Stomach (tissue), 9 donors: ENCODE measurements around the gene AGBL4. TPM values are rescaled to one million over a fixed set of nuclear protein-coding genes. Genes with fewer than 3 reads are reported as not detected.

Experiments
- DNase-seq, 2 donors: peaks; one replicate each; pipeline versions ENCODE4 v3.0.0 to v3.0.0-alpha.2; 2013 to 2019
- H3K27ac ChIP-seq, 5 donors: fragments of 200-600 bp in 4 of 5; sonication (generic) in 4 of 5; one replicate each; pipeline ENCODE4 v1.5.1; 2013 to 2019; ENCODE audit warnings: mild to moderate bottlenecking in 1 of 5, moderate library complexity in 1 of 5
- H3K27me3 ChIP-seq, 3 donors: fragments of 200-600 bp; sonication (generic); one replicate each; pipeline ENCODE4 v1.5.1; 2017 to 2019; ENCODE audit warnings: mixed run types in 1 of 3
- H3K36me3 ChIP-seq, 4 donors: fragments of 200-600 bp; sonication (generic); 1 replicate in 3 of 4; 2 replicates in 1 of 4; pipeline ENCODE4 v1.5.1; 2016 to 2019
- H3K4me1 ChIP-seq, 4 donors: fragments of 200-600 bp; sonication (generic); one replicate each; pipeline ENCODE4 v1.5.1; 2016 to 2019
- H3K4me3 ChIP-seq, 4 donors: fragments of 200-600 bp; sonication (generic) in 3 of 4; one replicate each; pipeline ENCODE4 v1.5.1; 2016 to 2019; ENCODE audit warnings: mild to moderate bottlenecking in 1 of 4
- H3K9me3 ChIP-seq, 4 donors: fragments of 200-600 bp; sonication (generic); one replicate each; pipeline ENCODE4 v1.5.1; 2016 to 2019
- EP300 ChIP-seq: sonication (generic); formaldehyde crosslinking; IDR thresholded peaks from one replicate; pipeline ENCODE4 v1.6.1; 2017; ENCODE audit warnings: antibody characterized with exemption
- POLR2A ChIP-seq, 4 donors: fragments of 450-650 bp; IDR thresholded peaks; one replicate each; pipeline ENCODE4 v1.6.1; 2016; ENCODE audit warnings: antibody characterized with exemption in 4 of 4, control low read depth in 2 of 4, mild to moderate bottlenecking in 1 of 4, moderate library complexity in 1 of 4
- POLR2AphosphoS5 ChIP-seq, 3 donors: sonication (generic); formaldehyde crosslinking; IDR thresholded peaks; one replicate each; pipeline ENCODE4 v1.6.1; 2016; ENCODE audit warnings: antibody characterized with exemption in 3 of 3
- WGBS, 5 donors: extraction: QIAGEN DNeasy Blood & Tissue Kit in 3 of 5; methylation state at CpG; one replicate each; pipeline versions ENCODE4 v1.1.5 to v1.1.7; 2013 to 2018; 5-methylcytosine and 5-hydroxymethylcytosine counted together
- intact Hi-C: fragments of 100-400 bp; cut with DNase I; formaldehyde crosslinking; loops from one replicate; pipeline ENCODE4 v1.15.1; 2023; ENCODE audit warnings: low total_unique reads
- polyA plus RNA-seq, 3 donors: library from polyadenylated mRNA; stranded (reverse); fragments of 200-250 nt; gene quantifications; one replicate each; pipeline ENCODE4 v1.2.3, GENCODE V29; 2013
- total RNA-seq, 5 donors: library from RNA; depleted of rRNA; stranded (reverse); fragments of >200 nt; gene quantifications; one replicate each; pipeline versions ENCODE4 v1.1.0 to v1.2.3, GENCODE V29; 2014 to 2016
- TF ChIP-seq, protein P1 (sequence below), 7 experiments: fragments of 450-650 bp in 4 of 7; fragments of 200-600 bp in 3 of 7; sonication (generic) in 3 of 7; IDR thresholded peaks; one replicate each; pipeline ENCODE4 v1.5.1; 2016 to 2019; ENCODE audit warnings: antibody characterized with exemption in 7 of 7, control low read depth in 2 of 7, mild to moderate bottlenecking in 1 of 7
- donor health status: healthy with polysubstance abuse.
- donor health status: Bipolar disorder and iron deficiency.
- donor health status: healthy.

The AGBL4 gene
- total and polyA plus RNA-seq, 8 donors = 0.92 TPM; not detected in 7

- Histone ChIP-seq H3K9me3 (no peaks in the 10 kb centered on the region), H3K27me3 (no peaks in the 10 kb centered on the region), H3K4me3 (no peak overlapping the region), H3K27ac (no peak overlapping the region), H3K4me1 (peaks cover 0 to 5% (median 0%) of the 10 kb centered on the region in 4 donors), H3K36me3 (no peaks in the 10 kb centered on the region)
- intact Hi-C loops = no loop called here
- TF ChIP-seq POLR2A (IDR thresholded peaks at IDR 0.05) (no peak), POLR2AphosphoS5 (IDR thresholded peaks at IDR 0.05) (no peak), EP300 (no peak)
- TF ChIP-seq, protein P1, sequence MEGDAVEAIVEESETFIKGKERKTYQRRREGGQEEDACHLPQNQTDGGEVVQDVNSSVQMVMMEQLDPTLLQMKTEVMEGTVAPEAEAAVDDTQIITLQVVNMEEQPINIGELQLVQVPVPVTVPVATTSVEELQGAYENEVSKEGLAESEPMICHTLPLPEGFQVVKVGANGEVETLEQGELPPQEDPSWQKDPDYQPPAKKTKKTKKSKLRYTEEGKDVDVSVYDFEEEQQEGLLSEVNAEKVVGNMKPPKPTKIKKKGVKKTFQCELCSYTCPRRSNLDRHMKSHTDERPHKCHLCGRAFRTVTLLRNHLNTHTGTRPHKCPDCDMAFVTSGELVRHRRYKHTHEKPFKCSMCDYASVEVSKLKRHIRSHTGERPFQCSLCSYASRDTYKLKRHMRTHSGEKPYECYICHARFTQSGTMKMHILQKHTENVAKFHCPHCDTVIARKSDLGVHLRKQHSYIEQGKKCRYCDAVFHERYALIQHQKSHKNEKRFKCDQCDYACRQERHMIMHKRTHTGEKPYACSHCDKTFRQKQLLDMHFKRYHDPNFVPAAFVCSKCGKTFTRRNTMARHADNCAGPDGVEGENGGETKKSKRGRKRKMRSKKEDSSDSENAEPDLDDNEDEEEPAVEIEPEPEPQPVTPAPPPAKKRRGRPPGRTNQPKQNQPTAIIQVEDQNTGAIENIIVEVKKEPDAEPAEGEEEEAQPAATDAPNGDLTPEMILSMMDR (IDR thresholded peaks at IDR 0.05) = no peak
- WGBS, 5 donors = 17 to 35% (median 21%) methylated on average over 2 of the region's 2 CpGs
- peak in 1 of 2 donors; percentile 8 for DNase-seq
Observed at GRCh38 chr1:48978413-48978812, 1045.3 kb downstream of the AGBL4 start.

DNA sequence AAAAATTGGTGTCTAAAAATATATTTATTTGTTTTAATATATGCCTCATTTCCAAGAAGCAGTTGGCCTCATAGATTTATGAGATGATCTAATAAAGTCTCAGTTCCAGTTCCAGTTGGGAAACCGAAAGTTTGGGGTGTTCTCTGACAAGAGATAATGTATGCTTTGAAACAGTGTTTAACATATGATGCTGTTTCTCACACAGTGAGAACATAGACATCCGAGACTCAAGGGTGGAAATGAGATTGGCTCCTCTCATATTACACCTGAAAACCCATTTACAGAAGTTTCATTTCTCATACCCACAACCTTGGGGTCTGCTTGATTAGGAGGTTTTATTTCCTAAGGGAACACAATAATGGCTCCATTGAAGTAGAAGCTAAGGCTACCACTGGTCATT is 1046.5 kb downstream of the AGBL4 start:
- 79 to 89% (median 87%) methylated on average over 2 of the region's 2 CpGs for WGBS, 5 donors
- Histone ChIP-seq H3K4me3 (no peak overlapping the region), H3K27me3 (no peaks in the 10 kb centered on the region), H3K4me1 (peaks cover 0 to 5% (median 0%) of the 10 kb centered on the region in 4 donors), H3K9me3 (no peaks in the 10 kb centered on the region), H3K36me3 (no peaks in the 10 kb centered on the region), H3K27ac (no peak overlapping the region)
- DNase-seq = no peak
- intact Hi-C loops = no loop called here
- TF ChIP-seq POLR2A (IDR thresholded peaks at IDR 0.05) = no peak
- no peak for TF ChIP-seq EP300
- TF ChIP-seq POLR2AphosphoS5 (IDR thresholded peaks at IDR 0.05) = no peak
- TF ChIP-seq, protein P1 (IDR thresholded peaks at IDR 0.05) = no peak

DNA sequence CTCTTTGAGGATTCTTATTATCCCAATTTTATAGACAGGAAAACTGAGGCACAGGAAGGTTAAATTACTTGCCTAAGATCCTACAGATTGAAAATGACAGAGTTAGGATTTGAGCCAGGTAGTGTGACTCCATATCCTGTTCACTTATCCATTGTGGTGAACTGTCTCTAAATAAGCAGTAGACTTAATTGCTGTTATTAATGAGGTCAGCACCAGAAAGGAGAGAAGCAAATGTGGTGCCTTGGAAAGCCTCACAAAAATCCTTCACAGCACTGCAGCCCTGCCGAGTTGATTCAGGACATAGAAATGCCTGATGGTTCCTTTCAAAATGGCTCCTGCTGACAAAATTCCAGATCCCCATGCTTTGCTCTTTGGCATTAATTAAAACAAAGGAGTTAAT is 1053.8 kb downstream of the AGBL4 start:
- Histone ChIP-seq H3K36me3 (no peaks in the 10 kb centered on the region), H3K4me1 (no peaks in the 10 kb centered on the region), H3K27me3 (no peaks in the 10 kb centered on the region), H3K27ac (no peak overlapping the region), H3K9me3 (no peaks in the 10 kb centered on the region), H3K4me3 (no peak overlapping the region)
- intact Hi-C loops = no loop called here
- TF ChIP-seq EP300 (no peak), POLR2AphosphoS5 (IDR thresholded peaks at IDR 0.05) (no peak), POLR2A (IDR thresholded peaks at IDR 0.05) (no peak)
- TF ChIP-seq, protein P1 (IDR thresholded peaks at IDR 0.05) = no peak
- no peak for DNase-seq
- 29 to 53% (median 45%) methylated on average over 1 of the region's 1 CpG for WGBS, 5 donors

GRCh38 chr1:48967318-48967717 is 1056.4 kb downstream of the AGBL4 start:
- Histone ChIP-seq H3K27ac (no peak overlapping the region), H3K36me3 (no peaks in the 10 kb centered on the region), H3K27me3 (no peaks in the 10 kb centered on the region), H3K4me3 (no peak overlapping the region), H3K9me3 (no peaks in the 10 kb centered on the region), H3K4me1 (no peaks in the 10 kb centered on the region)
- TF ChIP-seq, protein P1 (IDR thresholded peaks at IDR 0.05) = no peak
- TF ChIP-seq POLR2AphosphoS5 (IDR thresholded peaks at IDR 0.05) = no peak
- TF ChIP-seq POLR2A (IDR thresholded peaks at IDR 0.05) = no peak
- no peak for TF ChIP-seq EP300
- no peak for DNase-seq
- WGBS, 5 donors = 53 to 68% (median 59%) methylated on average over 3 of the region's 3 CpGs
- intact Hi-C loops = no loop called here
